ENCODE data around the gene KCNH2. TPM values are rescaled to one million over a fixed set of nuclear protein-coding genes. Genes with fewer than 3 reads are reported as not detected.
A peak's percentile ranks its signal among the peaks of the same experiment; 100 is the strongest.

The KCNH2 gene
- total and polyA plus RNA-seq, 7 donors = 0.46 to 107 (median 40.6) TPM

DNA sequence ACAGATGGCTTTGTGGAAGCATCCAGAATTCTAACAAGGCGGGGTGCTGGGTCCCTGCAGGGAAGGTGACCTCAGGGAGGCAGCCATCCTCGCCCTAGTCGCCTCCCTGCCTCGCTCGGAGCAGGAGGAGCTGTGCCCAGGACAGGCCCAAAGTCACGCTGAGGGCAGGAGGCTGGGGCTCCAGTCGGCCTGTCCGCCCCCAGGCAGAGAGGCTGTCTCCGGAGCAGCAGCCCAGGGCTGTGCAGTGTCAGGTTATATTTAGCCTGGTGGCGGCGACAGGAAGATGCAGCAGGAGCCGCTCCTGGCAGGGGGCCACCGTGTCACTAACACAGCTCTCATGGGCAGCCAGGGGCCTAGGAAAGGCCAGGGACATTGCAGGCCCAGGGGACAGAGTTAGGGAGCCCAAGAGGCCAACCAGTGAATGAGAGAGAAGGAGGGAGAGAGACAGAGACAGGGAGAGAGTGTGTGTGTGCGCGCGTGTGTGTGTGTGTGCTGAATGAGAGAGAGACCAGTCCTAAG lies 13.5 kb downstream of the KCNH2 start:
- H3K27ac ChIP-seq = peak overlapping the region; percentile 79 to 97 (median 90)
- no peaks in the 10 kb centered on the region for H3K27me3 ChIP-seq
- no peak overlapping the region for H3K4me3 ChIP-seq
- whole genome bisulfite sequencing, 2 donors = 59 to 84% methylated on average over 16 of the region's 16 CpGs
- TF ChIP-seq EP300 (IDR thresholded peaks at IDR 0.05) (peak in 2 of 4 donors; percentile 61 to 68), POLR2A (IDR thresholded peaks at IDR 0.05) (no peak), POLR2AphosphoS5 (IDR thresholded peaks at IDR 0.05) (peak; percentile 64 to 93 (median 89))
- TF ChIP-seq, protein P1, sequence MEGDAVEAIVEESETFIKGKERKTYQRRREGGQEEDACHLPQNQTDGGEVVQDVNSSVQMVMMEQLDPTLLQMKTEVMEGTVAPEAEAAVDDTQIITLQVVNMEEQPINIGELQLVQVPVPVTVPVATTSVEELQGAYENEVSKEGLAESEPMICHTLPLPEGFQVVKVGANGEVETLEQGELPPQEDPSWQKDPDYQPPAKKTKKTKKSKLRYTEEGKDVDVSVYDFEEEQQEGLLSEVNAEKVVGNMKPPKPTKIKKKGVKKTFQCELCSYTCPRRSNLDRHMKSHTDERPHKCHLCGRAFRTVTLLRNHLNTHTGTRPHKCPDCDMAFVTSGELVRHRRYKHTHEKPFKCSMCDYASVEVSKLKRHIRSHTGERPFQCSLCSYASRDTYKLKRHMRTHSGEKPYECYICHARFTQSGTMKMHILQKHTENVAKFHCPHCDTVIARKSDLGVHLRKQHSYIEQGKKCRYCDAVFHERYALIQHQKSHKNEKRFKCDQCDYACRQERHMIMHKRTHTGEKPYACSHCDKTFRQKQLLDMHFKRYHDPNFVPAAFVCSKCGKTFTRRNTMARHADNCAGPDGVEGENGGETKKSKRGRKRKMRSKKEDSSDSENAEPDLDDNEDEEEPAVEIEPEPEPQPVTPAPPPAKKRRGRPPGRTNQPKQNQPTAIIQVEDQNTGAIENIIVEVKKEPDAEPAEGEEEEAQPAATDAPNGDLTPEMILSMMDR (IDR thresholded peaks at IDR 0.05) = peak in 3 of 4 experiments; percentile 11 to 34 (median 17)
- DNase-seq = peak; percentile 91
- intact Hi-C loops (cut with DNase I) = loop anchor here (5.0 to 10.0 kb wide), 2 partner anchors 63 to 590 kb away; partner anchors contain the start of genes ABCB8 and ZNF775
- no peaks in the 10 kb centered on the region for H3K9me3 ChIP-seq
- H3K36me3 ChIP-seq = no peaks in the 10 kb centered on the region
- H3K4me1 ChIP-seq = peaks cover 0 to 97% (median 92%) of the 10 kb centered on the region in 4 donors

DNA sequence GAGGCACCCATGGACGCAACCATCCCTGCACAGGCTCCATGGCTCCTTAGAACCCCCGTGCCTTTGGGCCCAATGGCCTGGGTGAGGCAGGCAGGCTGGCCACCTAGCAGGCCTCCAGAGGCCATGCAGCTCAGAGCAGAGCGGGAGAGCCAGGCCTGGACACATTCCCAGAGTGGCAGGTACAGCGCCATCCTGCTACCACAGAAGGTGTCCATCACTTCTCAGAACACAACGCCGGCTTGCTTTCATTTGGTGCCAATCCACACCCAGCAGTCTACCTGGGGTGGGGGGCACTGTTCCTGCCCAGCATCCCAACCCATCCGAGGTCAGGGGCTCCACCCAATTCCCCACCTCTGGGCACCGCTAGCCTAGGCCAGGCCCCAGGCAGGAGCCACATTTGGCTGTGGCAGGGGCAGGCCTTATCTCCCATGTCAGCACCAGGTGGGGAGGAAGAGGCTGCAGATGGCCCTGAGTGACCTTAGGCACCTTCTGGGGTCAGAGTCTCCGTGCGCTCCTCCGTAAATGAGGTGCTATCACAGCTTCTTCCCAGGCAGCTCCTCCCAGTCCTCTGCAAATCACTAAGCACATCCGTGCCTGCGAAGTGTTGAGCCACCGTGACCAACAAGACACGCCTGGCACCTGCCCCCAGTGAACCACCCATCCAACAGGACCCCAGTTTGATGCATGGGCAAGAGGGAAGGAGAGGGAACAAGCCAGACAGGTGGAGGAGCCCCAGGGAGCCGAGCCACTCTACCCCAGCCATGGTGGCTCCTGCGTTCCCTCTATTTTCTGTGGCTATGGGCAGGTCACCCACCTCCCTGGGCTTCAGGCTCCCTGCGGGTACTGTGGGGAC lies 14.2 kb downstream of the KCNH2 start:
- H3K27ac ChIP-seq = peak overlapping the region; percentile 79 to 97 (median 90)
- 78% methylated on average over 18 of the region's 18 CpGs for WGBS, 2 donors
- H3K27me3 ChIP-seq = no peaks in the 10 kb centered on the region
- no peak for DNase-seq
- TF ChIP-seq EP300 (IDR thresholded peaks at IDR 0.05) (no peak), POLR2AphosphoS5 (IDR thresholded peaks at IDR 0.05) (no peak), POLR2A (IDR thresholded peaks at IDR 0.05) (no peak)
- TF ChIP-seq, protein P1 (IDR thresholded peaks at IDR 0.05) = no peak
- H3K4me3 ChIP-seq = no peak overlapping the region
- intact Hi-C loops (cut with DNase I) = loop anchor here (1.0 to 10.0 kb wide), 2 partner anchors 22 to 589 kb away; partner anchors contain the start of gene ZNF775
- no peaks in the 10 kb centered on the region for H3K9me3 ChIP-seq
- no peaks in the 10 kb centered on the region for H3K36me3 ChIP-seq
- H3K4me1 ChIP-seq = peaks cover 0 to 90% (median 85%) of the 10 kb centered on the region in 4 donors

DNA sequence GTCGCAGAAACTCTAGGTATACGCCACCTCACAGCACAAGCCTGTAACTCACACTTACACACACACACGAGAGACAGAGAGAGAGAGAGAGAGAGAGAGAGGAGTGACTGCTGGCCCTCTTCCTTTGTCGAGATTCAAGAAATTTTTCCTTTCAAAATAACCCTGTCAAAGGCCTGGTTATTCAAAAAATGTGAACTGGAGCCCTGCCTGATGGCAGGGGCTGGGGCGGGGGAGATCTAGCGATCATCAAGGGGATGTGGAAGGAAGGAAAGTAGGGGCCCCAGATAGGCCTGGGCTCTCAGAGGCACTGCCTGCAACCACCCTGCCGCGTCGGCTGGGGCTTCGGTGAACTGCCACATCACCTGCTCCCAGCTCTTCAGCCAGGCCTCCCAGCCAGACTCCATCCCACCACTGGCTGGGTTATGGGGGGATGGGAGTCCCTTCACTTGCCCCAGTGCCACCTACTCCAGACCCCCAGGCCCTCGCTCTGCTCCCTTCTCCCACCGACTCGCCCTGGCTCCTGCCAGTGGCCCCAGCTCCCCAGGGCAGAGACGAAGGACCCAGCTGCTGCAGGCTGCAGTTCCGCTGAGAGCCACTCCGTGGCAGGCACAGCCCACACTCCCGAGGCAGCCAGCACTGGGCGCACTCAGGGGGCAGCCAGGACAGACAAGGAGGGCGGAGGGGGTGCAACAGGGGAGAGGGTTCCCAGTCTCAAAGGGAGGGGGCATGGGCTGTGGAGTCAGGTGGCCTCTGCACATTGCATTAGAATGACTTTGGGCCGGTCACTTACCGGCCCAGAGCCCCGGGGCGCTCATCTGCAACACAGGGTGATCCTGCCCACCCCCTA lies 15.3 kb downstream of the KCNH2 start:
- 34 to 46% methylated on average over 23 of the region's 23 CpGs for WGBS, 2 donors
- intact Hi-C loops (cut with DNase I) = loop anchor here (1.0 to 10.0 kb wide), 2 partner anchors 24 to 588 kb away; partner anchors contain the start of gene ZNF775
- peak; percentile 85 for DNase-seq
- TF ChIP-seq EP300 (IDR thresholded peaks at IDR 0.05) (no peak), POLR2A (IDR thresholded peaks at IDR 0.05) (no peak), POLR2AphosphoS5 (IDR thresholded peaks at IDR 0.05) (peak in 2 of 4 donors; percentile 11 to 40)
- TF ChIP-seq, protein P1 (IDR thresholded peaks at IDR 0.05) = peak; percentile 98
- no peaks in the 10 kb centered on the region for H3K9me3 ChIP-seq
- peaks cover 0 to 2% (median 0%) of the 10 kb centered on the region in 4 donors for H3K36me3 ChIP-seq
- peaks cover 0 to 78% (median 75%) of the 10 kb centered on the region in 4 donors for H3K4me1 ChIP-seq
- H3K4me3 ChIP-seq = no peak overlapping the region
- peak overlapping the region; percentile 79 to 97 (median 90) for H3K27ac ChIP-seq
- no peaks in the 10 kb centered on the region for H3K27me3 ChIP-seq

DNA sequence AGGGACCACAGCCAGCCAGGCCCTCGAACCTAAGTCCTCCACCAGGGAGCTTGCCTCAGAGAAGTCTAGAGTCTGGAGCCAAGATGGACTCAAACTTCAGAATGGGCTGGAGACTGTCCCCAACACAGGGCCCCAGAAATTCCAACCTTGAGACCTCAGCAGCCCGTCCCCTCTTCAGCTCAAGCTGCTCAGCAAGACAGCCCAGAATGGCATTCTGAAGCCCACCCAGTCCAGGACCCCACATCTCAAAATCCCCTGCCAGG lies 15.9 kb downstream of the KCNH2 start:
- Histone ChIP-seq H3K27ac (peak overlapping the region; percentile 79 to 97 (median 90)), H3K36me3 (peaks cover 0 to 7% (median 0%) of the 10 kb centered on the region in 4 donors), H3K4me1 (peaks cover 0 to 77% (median 76%) of the 10 kb centered on the region in 4 donors), H3K4me3 (no peak overlapping the region), H3K27me3 (no peaks in the 10 kb centered on the region), H3K9me3 (no peaks in the 10 kb centered on the region)
- 50 to 65% methylated on average over 2 of the region's 2 CpGs for WGBS, 2 donors
- intact Hi-C loops (cut with DNase I) = loop anchor here (10.0 kb wide), 1 partner anchor 587 kb away; the partner anchor contains the start of gene ZNF775
- no peak for DNase-seq
- TF ChIP-seq POLR2A (IDR thresholded peaks at IDR 0.05) (no peak), POLR2AphosphoS5 (IDR thresholded peaks at IDR 0.05) (no peak), EP300 (IDR thresholded peaks at IDR 0.05) (no peak)
- TF ChIP-seq, protein P1 (IDR thresholded peaks at IDR 0.05) = no peak
